K562 (cell line): ENCODE results near the gene DNASE2B. TPM values are rescaled to one million over a fixed set of nuclear protein-coding genes. Genes with fewer than 3 reads are reported as not detected.

Experiments
- ATAC-seq: fragments of 200-7000 bp; cut with Tn5 transposase; 3 replicates; pipeline ENCODE4 v1.9.1; 2020; ENCODE audit warnings: moderate library complexity
- BruUV-seq: library from RNA; stranded (reverse); fragments of 400-500 nt; replicated peaks from 2 replicates; lab custom pipeline; 2021; lab: Mats Ljungman, UMichigan
- CTCF ChIA-PET: fragments of 300-600 bp; formaldehyde crosslinking; extraction: SDS; loops from one replicate; lab custom pipeline; 2021; ENCODE audit warnings: low intra/inter-chr PET ratio; lab: Yijun Ruan, JAX
- POLR2A ChIA-PET: fragments of 300-600, 350-650 bp; sonication (Branson Sonifier 250); formaldehyde crosslinking; extraction: SDS; loops from one replicate; lab custom pipeline; 2021; ENCODE audit warnings: antibody characterized with exemption, inconsistent platforms; lab: Yijun Ruan, JAX
- DNase-seq, 4 experiments: peaks; one replicate each; pipeline versions ENCODE4 v3.0.0 to v3.0.0-alpha.2; 2011 to 2018; ENCODE audit warnings: low spot score in 3 of 4, mixed read lengths in 3 of 4; ENCODE audit errors: extremely low read depth in 1 of 4
- FAIRE-seq: peaks from 2 replicates; lab custom pipeline; 2011; peaks lifted over from hg19 to GRCh38; lab: Jason Lieb, UNC
- H2AFZ ChIP-seq: 2 replicates; pipeline ENCODE4 v1.6.0; 2011; ENCODE audit warnings: low read depth, low read length, control low read depth, inconsistent platforms
- H3K27ac ChIP-seq: fragments of 200-600 bp; 3 replicates; pipeline ENCODE4 v1.8.0; 2011; ENCODE audit warnings: low read depth, mild to moderate bottlenecking, control low read depth, inconsistent platforms, low read length, moderate library complexity, mixed read lengths; ENCODE audit errors: extremely low read depth
- H3K27me3 ChIP-seq, 2 experiments: fragments of 300-600 bp in 1 of 2; 2 replicates in 1 of 2; 3 replicates in 1 of 2; pipeline versions ENCODE4 v1.6.0 to v1.8.0; 2011; ENCODE audit warnings: inconsistent platforms in 2 of 2, low read length in 2 of 2, mild to moderate bottlenecking in 1 of 2, mixed read lengths in 1 of 2, moderate library complexity in 1 of 2; ENCODE audit not compliant: control insufficient read depth in 2 of 2, insufficient read depth in 2 of 2
- H3K36me3 ChIP-seq: fragments of 300-600 bp; 3 replicates; pipeline ENCODE4 v1.8.0; 2011; ENCODE audit warnings: mild to moderate bottlenecking, low read length, inconsistent platforms; ENCODE audit not compliant: control insufficient read depth, insufficient read depth
- H3K4me1 ChIP-seq, 2 experiments: fragments of 200-600 bp in 1 of 2; replicated peaks in 1 of 2; 2 replicates in 1 of 2; 3 replicates in 1 of 2; pipeline versions ENCODE4 v1.5.1 to v1.8.0; 2011; ENCODE audit warnings: inconsistent platforms in 2 of 2, low read length in 2 of 2, mild to moderate bottlenecking in 1 of 2, mixed read lengths in 1 of 2, moderate library complexity in 1 of 2; ENCODE audit not compliant: control insufficient read depth in 2 of 2, insufficient read depth in 2 of 2
- H3K4me2 ChIP-seq: 2 replicates; pipeline ENCODE4 v1.6.1; 2011; ENCODE audit warnings: low read length, control low read depth, inconsistent platforms, mixed read lengths; ENCODE audit not compliant: insufficient read depth
- H3K4me3 ChIP-seq: fragments of 200-600 bp; sonication (generic), shearing (Covaris generic); 2 replicates; pipeline ENCODE4 v1.5.1; 2016; ENCODE audit warnings: control low read depth, inconsistent platforms
- H3K79me2 ChIP-seq: fragments of 200-600 bp; 3 replicates; pipeline ENCODE4 v1.8.0; 2011; ENCODE audit warnings: low read length, inconsistent platforms; ENCODE audit not compliant: control insufficient read depth, insufficient read depth
- H3K9ac ChIP-seq, 2 experiments: 2 replicates each; pipeline versions ENCODE4 v1.6.0 to v1.6.1; 2011; ENCODE audit warnings: low read depth in 2 of 2, low read length in 2 of 2, control low read depth in 1 of 2, inconsistent platforms in 1 of 2, mild to moderate bottlenecking in 1 of 2, mixed read lengths in 1 of 2; ENCODE audit not compliant: insufficient read depth in 1 of 2
- H3K9me1 ChIP-seq: one replicate; pipeline ENCODE4 v1.6.0; 2011; ENCODE audit warnings: inconsistent platforms, mild to moderate bottlenecking, low read length, moderate library complexity; ENCODE audit not compliant: control insufficient read depth, insufficient read depth
- H3K9me3 ChIP-seq: replicated peaks from 2 replicates; pipeline ENCODE4 v1.5.1; 2011; ENCODE audit warnings: low read depth, low read length, inconsistent platforms; ENCODE audit not compliant: control insufficient read depth, insufficient read depth
- H4K20me1 ChIP-seq: replicated peaks from 2 replicates; pipeline ENCODE4 v1.6.1; 2011; ENCODE audit warnings: low read length, inconsistent platforms, mixed read lengths; ENCODE audit not compliant: control insufficient read depth, insufficient read depth
- ARID3B ChIP-seq: fragments of 250-450 bp; sonication (Bioruptor Pico); IDR thresholded peaks from 2 replicates; pipeline ENCODE4 v1.4.0; 2020; ENCODE audit warnings: borderline replicate concordance
- COPS2 ChIP-seq: fragments of 450-650 bp; conservative IDR thresholded peaks from 2 replicates; pipeline ENCODE4 v1.6.1; 2016; ENCODE audit warnings: mild to moderate bottlenecking, moderate library complexity
- EZH2 ChIP-seq: IDR thresholded peaks from 2 replicates; pipeline ENCODE4 v1.6.1; 2012; ENCODE audit warnings: low read depth, mild to moderate bottlenecking, inconsistent platforms, low read length, borderline replicate concordance
- FIP1L1 ChIP-seq: fragments of 200-400 bp; formaldehyde crosslinking; IDR thresholded peaks from 2 replicates; pipeline ENCODE4 v1.6.1; 2018; ENCODE audit warnings: mild to moderate bottlenecking, low read depth, low read length; ENCODE audit not compliant: poor library complexity, severe bottlenecking
- HDAC3 ChIP-seq: fragments of 450-650 bp; IDR thresholded peaks from 2 replicates; pipeline ENCODE4 v1.6.1; 2018; ENCODE audit warnings: borderline replicate concordance, mild to moderate bottlenecking, moderate library complexity; ENCODE audit not compliant: partially characterized antibody
- KLF10 ChIP-seq: fragments of 250-450 bp; sonication (Bioruptor Pico); IDR thresholded peaks from 2 replicates; pipeline ENCODE4 v1.6.1; 2021; ENCODE audit warnings: matching md5 sums
- KLF6 ChIP-seq: fragments of 250-450 bp; sonication (Bioruptor Pico); IDR thresholded peaks from 2 replicates; pipeline ENCODE4 v1.4.0; 2020; ENCODE audit warnings: mild to moderate bottlenecking, moderate library complexity, borderline replicate concordance
- L3MBTL2 ChIP-seq: fragments of 450-650 bp; IDR thresholded peaks from 2 replicates; pipeline ENCODE4 v1.6.1; 2016; ENCODE audit warnings: mild to moderate bottlenecking, moderate library complexity
- MTA2 ChIP-seq: fragments of 450-650 bp; IDR thresholded peaks from 2 replicates; pipeline ENCODE4 v1.6.1; 2016; ENCODE audit warnings: low read depth
- NEUROD1 ChIP-seq: fragments of 150-350 bp; IDR thresholded peaks from 2 replicates; pipeline ENCODE4 v1.6.1; 2014; ENCODE audit warnings: borderline replicate concordance, low read length, low read depth; ENCODE audit not compliant: partially characterized antibody
- STAT5B ChIP-seq: fragments of 250-450 bp; sonication (Bioruptor Pico); IDR thresholded peaks from 2 replicates; pipeline ENCODE4 v1.8.0; 2021; ENCODE audit warnings: mild to moderate bottlenecking, inconsistent platforms
- TFAM ChIP-seq: fragments of 250-450 bp; sonication (Bioruptor Pico); conservative IDR thresholded peaks from 2 replicates; pipeline ENCODE4 v1.5.0; 2021; ENCODE audit warnings: mild to moderate bottlenecking, moderate library complexity
- THAP12 ChIP-seq: fragments of 250-450 bp; sonication (Bioruptor Pico); IDR thresholded peaks from 2 replicates; pipeline ENCODE4 v1.9.0; 2021; ENCODE audit warnings: mild to moderate bottlenecking, inconsistent platforms
- YBX1 ChIP-seq: fragments of 450-650 bp; IDR thresholded peaks from 2 replicates; pipeline ENCODE4 v1.7.1; 2016; ENCODE audit warnings: mild to moderate bottlenecking
- ZBTB34 ChIP-seq: fragments of 250-450 bp; sonication (Bioruptor Pico); IDR thresholded peaks from 2 replicates; pipeline ENCODE4 v1.8.0; 2021; ENCODE audit warnings: mild to moderate bottlenecking, moderate library complexity
- ZNF551 ChIP-seq: fragments of 250-450 bp; sonication (Bioruptor Pico); IDR thresholded peaks from 2 replicates; pipeline ENCODE4 v1.5.0; 2021; ENCODE audit warnings: mild to moderate bottlenecking, moderate library complexity
- ZNF79 ChIP-seq: fragments of 250-450 bp; sonication (Bioruptor Pico); IDR thresholded peaks from 2 replicates; pipeline ENCODE4 v1.4.0; 2020; ENCODE audit warnings: low read depth, mild to moderate bottlenecking, moderate library complexity
- WGBS: fragments of 100-300 bp; shearing (Covaris generic); methylation state at CpG from one replicate; pipeline ENCODE4 v1.1.6; 2016; ENCODE audit warnings: low coverage, mixed read lengths; ENCODE audit not compliant: insufficient coverage; ENCODE audit errors: missing lambda C conversion rate; 5-methylcytosine and 5-hydroxymethylcytosine counted together
- in situ Hi-C: fragments of 300-500 bp; cut with MboI; formaldehyde crosslinking; loops from 4 replicates; pipeline ENCODE4 v1.15.0; 2018; ENCODE audit warnings: inconsistent platforms, mixed read lengths
- intact Hi-C: fragments of 100-400 bp; cut with micrococcal nuclease; formaldehyde crosslinking; loops from 2 replicates; pipeline ENCODE4 v1.14.2; 2022
- polyA plus RNA-seq, 8 experiments: library from polyadenylated mRNA; depleted of rRNA in 4 of 8; stranded (reverse) in 5 of 8; unstranded in 3 of 8; fragments of >200 nt; fragmentation: Nextera tagmentation in 2 of 8; fragmentation: Illumina TruSeq in 1 of 8; extraction: Ambion mirVana in 2 of 8; extraction: Trizol in 1 of 8; gene quantifications; 2 replicates each; pipeline versions ENCODE4 v1.2.1 to v1.2.3, GENCODE V29; 2011 to 2014; ENCODE audit warnings: inconsistent platforms in 1 of 8, missing spikeins in 1 of 8
- total RNA-seq, 7 experiments: library from RNA; depleted of rRNA in 6 of 7; stranded (reverse); fragments of >200 nt in 6 of 7; fragmentation: Illumina TruSeq in 2 of 7; extraction: Trizol in 2 of 7; gene quantifications; 2 replicates each; pipeline versions ENCODE4 v1.2.1 to v1.2.3, GENCODE V29; 2011 to 2021; ENCODE audit warnings: low replicate concordance in 1 of 7
- TF ChIP-seq, protein P1 (sequence below): sonication (generic); formaldehyde crosslinking; IDR thresholded peaks from 2 replicates; pipeline ENCODE4 v1.5.0; 2020; ENCODE audit warnings: missing genetic modification reagents

The DNASE2B gene
- total and polyA plus RNA-seq, 9 of the 15 experiments (the other 6 are each of a cell fraction or from before 2014, with no cell fraction given) = not detected

DNA sequence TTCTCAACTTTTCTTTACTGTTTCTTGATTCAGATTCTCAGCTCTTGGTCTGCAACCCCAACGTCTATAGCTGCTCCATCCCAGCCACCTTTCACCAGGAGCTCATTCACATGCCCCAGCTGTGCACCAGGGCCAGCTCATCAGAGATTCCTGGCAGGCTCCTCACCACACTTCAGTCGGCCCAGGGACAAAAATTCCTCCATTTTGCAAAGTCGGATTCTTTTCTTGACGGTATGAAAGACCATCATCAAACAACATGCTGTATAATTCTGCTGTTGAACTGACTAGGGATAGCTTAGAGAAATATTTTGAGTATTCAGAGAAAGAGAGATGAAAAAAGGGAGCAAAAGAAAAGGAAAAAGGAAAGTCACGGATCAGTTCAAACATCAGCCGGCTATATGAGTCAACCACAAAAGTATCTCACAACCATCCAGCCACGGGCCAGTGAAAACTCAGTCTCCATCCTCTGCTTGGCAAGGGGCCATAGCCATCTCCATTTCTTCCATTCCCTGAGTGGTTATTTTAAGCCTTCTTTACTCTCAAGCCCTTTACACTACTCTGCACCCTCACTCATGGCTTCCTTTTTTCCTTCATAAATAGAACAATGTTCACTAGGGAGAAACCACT lies 14.1 kb downstream of the DNASE2B start:
- BruUV-seq = no TSS peak
- Histone ChIP-seq H4K20me1 (no peaks in the 10 kb centered on the region), H2AFZ (no peak overlapping the region), H3K4me3 (no peak overlapping the region), H3K36me3 (no peaks in the 10 kb centered on the region), H3K79me2 (no peaks in the 10 kb centered on the region), H3K27me3 (no peaks in the 10 kb centered on the region), H3K4me1 (no peaks in the 10 kb centered on the region), H3K4me2 (no peak overlapping the region), H3K9me3 (no peaks in the 10 kb centered on the region), H3K27ac (no peak overlapping the region), H3K9ac (no peak overlapping the region), H3K9me1 (no peaks in the 10 kb centered on the region)
- in situ Hi-C loops (no loop called here), intact Hi-C loops (no loop called here)
- CTCF ChIA-PET = no interaction called here
- ATAC-seq (no peak), FAIRE-seq (no peak), DNase-seq (no peak)
- POLR2A ChIA-PET = no interaction called here
- WGBS = under 1% methylated on average over 7 of the region's 7 CpGs
- TF ChIP-seq ZNF79 (CRISPR knock-in tag) = no peak
- no peak for TF ChIP-seq ZNF551 (CRISPR knock-in tag)
- TF ChIP-seq NEUROD1 = no peak
- no peak for TF ChIP-seq KLF6 (CRISPR knock-in tag)
- TF ChIP-seq THAP12 (CRISPR knock-in tag) = no peak
- TF ChIP-seq FIP1L1 = no peak
- no peak for TF ChIP-seq YBX1
- no peak for TF ChIP-seq EZH2
- TF ChIP-seq STAT5B (CRISPR knock-in tag) = no peak
- no peak for TF ChIP-seq KLF10 (CRISPR knock-in tag)
- TF ChIP-seq, protein P1, sequence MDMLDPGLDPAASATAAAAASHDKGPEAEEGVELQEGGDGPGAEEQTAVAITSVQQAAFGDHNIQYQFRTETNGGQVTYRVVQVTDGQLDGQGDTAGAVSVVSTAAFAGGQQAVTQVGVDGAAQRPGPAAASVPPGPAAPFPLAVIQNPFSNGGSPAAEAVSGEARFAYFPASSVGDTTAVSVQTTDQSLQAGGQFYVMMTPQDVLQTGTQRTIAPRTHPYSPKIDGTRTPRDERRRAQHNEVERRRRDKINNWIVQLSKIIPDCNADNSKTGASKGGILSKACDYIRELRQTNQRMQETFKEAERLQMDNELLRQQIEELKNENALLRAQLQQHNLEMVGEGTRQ (CRISPR knock-in tag) = no peak
- TF ChIP-seq L3MBTL2 = no peak
- no peak for TF ChIP-seq HDAC3
- no peak for TF ChIP-seq ARID3B (CRISPR knock-in tag)
- no peak for TF ChIP-seq TFAM (CRISPR knock-in tag)
- TF ChIP-seq ZBTB34 (CRISPR knock-in tag) = no peak
- TF ChIP-seq COPS2 = no peak
- TF ChIP-seq MTA2 = no peak
